CD4-positive, alpha-beta T cell treated with Interferon alpha-2 for 1 hour (primary cell): ENCODE results near the gene PLCB4.

Source experiments
- DNase-seq, 2 donors: peaks; one replicate each; pipeline ENCODE4 v3.0.0-alpha.2; 2020 to 2022

Gene PLCB4

DNA sequence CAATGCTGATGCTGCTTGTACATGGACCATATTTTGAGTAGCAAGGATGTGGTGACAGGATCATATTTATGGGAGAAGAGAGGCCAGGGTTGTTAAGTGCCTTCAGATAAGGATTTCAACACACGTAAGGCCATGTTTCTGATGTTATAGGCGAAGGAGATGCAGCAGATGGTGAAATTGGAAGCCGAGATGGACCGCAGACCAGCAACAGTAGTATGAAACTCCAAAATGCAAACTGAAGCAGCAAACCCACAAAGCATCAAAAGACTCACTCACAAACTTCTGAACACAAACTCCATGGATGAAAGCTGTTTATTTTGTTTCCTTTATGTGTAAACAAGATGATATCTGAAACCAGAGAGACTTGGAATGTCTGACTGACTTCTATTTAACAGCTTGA is 409.9 kb downstream of the PLCB4 start:
- no peak for DNase-seq

DNA sequence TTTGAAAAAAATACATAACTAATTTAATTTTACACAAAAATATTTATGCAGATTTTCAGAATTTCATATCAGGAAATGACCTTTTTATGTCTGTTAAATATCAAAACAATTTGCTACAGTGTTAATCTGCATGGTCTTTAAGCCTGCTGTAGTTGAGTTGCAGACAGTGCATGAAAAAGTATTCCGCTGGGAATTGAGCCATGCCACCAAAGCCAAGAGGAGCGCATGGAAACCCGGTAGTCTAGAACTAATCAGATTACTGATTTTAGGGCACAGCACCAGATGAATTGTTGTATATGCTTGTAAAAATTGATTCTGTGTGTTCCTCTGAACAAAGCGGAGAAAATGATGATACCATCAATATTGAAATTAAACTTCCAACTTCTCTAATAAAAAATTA is 411.2 kb downstream of the PLCB4 start:
- DNase-seq = no peak

- DNase-seq = no peak
Measured at GRCh38 chr20:9482180-9482579, 413.3 kb downstream of the PLCB4 start.

DNA sequence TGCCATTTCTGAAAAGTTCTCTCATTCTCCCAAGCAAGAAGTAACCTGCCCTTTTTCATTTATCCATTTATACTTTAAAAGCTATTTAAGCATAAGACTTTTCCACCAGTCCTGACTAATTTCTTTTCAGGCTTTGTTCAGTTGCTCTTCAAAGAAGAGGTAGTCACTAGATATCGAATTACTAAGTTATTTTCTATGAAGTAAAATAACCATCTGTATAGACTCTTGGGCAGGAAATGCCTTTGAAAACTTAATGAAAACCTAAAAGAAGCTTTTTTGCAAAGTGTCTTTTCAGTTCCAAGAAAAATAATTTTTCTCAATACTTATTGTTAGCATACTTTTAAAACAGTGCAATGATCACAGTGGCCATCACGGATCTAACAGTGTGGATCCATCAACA is 414.2 kb downstream of the PLCB4 start:
- DNase-seq = no peak

- DNase-seq = no peak
Measured at GRCh38 chr20:9485614-9486340, 416.9 kb downstream of the PLCB4 start.

DNA sequence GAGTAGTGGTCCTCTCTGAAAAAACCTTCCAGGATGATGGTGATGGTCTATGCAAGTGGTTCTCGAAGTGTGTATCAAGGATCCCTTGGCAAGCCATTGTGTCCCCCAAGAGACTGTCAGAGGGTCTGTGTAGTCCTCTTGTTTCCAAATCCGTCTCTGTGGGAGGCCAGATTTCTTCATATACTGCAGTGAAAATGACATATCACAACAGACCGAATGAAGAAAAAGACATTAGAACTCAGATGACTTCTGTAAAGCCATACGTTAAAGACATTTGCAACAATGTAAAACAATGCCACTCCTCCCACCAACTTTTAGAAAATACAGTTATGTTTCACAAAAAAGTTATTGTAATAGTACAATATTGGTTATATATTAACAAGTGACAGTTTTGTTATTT is 418.3 kb downstream of the PLCB4 start:
- DNase-seq = no peak

DNA sequence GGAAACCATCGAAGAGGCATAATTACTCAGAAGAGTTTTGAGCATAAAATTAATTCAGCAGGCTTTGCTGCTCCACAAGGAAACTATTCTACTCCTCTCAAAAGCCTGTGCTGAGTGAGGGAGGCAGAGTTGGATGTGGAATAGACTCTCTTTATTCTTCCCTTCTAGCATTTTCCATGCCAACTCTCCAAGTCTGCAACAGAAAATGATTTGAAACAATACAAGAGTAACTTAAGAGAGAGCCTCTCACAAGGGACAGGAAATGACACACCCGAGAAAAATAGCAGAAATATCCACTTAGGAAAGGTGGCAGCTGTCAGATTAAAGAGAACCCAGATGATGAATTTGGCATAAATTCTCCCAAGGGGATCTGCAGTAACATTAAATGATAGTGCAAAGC is 419.2 kb downstream of the PLCB4 start:
- DNase-seq = no peak

GRCh38 chr20:9490161-9490560 is 421.3 kb downstream of the PLCB4 start:
- DNase-seq = no peak

- DNase-seq = no peak
Measured at GRCh38 chr20:9490631-9491030, 421.7 kb downstream of the PLCB4 start.

DNA sequence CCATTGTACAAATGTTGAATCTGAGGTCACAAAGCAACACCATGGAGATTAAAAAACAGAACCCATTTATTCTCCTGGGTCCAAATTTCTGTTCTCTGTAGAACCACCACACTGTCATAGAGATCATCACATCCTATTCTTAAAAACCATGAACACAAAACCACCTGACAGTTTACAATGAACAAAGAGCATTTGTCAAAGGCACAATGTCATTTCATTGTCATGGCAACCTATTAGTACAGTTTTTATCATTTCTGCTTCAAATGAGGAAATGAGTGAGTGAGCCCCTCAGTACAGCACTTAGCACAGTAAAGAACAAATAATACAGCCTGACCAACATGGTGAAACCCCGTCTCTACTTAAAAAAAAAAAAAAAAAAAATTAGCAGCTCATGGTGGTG is 422.4 kb downstream of the PLCB4 start:
- no peak for DNase-seq

DNA sequence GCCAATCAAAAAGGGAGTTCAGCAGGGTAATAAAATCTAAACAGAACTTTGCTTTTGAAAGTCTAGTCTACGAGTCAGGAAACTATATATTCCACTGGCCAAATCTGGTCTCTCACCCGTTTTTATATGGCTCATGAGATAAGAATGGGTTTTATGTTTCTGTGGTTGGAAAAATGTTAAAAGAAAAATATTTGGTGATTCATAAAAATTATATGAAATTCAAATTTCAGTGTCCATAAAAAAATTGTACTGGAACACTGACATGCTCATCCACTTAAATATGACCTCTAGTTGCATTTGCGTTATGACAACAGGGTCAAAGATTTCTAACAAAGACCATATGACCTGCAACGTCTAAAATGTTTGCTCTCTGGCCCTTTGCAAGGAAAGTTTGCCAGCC is 423.2 kb downstream of the PLCB4 start:
- DNase-seq = no peak

- no peak for DNase-seq
Measured at GRCh38 chr20:9493803-9494202, 424.9 kb downstream of the PLCB4 start.

DNA sequence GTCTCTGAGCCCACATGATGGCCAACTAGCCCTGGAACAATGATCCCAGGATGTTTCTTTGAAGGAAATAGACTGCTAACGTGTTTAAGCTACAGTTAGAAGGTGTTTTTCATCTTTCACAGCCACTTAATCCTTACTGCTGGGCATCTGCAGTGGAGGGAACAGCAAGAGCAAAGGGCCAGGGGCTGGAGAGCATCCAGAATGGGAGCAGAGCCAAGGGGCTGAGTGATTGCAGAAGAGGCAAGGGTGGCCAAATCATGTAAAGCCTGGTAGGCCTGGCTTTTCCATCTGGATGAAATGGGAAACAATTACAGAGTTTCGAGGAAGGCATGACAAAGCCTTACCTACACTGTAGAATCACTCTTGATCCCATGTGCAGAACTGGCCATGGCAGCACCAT is 426.8 kb downstream of the PLCB4 start:
- DNase-seq = no peak

DNA sequence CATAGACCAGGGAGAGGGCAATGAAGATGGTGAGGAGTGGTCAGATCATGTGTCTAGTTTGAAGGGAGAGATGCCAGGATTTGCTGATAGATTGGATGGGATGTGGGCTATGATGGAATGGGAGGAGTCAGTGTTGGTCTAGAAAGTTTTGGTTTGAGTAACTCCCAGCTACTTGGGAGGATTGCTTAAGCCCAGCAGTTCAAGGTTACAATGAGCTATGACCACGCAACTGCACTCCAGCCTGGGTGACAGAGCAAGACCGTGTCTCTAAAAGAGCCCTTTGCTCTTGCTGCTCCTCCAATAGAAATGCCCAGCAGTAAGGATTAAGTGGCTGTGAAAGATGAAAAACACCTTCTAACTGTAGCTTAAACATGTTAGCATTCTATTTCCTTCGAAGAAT is 427.3 kb downstream of the PLCB4 start:
- DNase-seq = no peak

DNA sequence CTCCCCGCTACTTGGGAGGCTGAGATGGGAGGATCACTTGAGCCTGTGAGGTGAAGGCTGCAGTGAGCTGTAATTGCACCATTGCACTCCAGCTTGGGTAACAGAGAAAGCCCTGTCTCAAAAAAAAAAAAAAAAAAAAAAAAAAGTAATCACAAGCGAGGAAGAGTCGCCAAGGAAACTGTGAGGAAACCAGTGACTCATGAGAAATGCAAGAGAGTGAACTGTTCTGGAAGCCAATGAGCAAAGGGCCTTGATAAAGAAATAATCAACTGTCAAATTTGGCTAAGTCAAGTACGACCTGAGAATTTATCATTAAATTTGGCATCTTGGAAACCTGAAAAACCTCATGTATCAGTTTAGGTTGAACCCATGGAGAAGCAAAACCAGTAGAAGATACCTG is 429.4 kb downstream of the PLCB4 start:
- DNase-seq = no peak

GRCh38 chr20:9499126-9499899 is 430.4 kb downstream of the PLCB4 start:
- DNase-seq = no peak

- peak in 1 of 2 donors; percentile 18 for DNase-seq
Measured at GRCh38 chr20:9500121-9500520, 431.2 kb downstream of the PLCB4 start.

GRCh38 chr20:9501473-9501872 is 432.6 kb downstream of the PLCB4 start:
- DNase-seq = no peak

DNA sequence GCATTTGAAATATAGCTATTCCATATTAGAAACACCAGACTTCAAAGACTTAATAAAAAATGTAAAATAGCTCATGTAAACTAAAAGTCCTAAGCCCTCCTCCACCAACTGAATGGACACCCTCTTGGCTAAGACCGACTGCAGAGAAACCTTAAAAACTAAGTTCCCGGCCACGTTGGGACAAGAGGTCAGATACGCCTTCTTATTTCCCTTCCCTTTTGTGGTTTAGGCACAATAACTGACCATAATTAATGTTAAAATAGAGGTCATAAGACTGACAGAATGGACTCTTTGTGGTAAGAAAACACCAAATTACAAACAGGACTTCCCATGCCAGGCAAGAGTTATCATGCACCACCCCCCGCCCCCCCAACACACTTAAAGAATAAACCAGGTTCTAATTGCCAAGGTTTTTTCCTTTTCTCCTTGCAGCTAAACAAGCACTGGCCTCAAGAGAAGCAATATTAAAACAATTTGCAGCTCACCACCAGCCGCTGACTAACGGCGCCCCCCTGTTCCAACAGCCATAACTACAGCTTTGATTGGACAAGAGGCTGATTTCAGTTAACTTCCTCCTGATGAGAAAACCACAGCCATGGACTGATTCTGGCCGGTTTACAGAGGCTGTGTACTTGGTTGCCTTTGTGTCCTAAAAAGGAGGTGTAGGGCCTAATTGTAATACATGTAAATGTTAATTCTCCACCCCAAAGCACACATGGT is 434.8 kb downstream of the PLCB4 start:
- DNase-seq = peak in 1 of 2 donors; percentile 18

DNA sequence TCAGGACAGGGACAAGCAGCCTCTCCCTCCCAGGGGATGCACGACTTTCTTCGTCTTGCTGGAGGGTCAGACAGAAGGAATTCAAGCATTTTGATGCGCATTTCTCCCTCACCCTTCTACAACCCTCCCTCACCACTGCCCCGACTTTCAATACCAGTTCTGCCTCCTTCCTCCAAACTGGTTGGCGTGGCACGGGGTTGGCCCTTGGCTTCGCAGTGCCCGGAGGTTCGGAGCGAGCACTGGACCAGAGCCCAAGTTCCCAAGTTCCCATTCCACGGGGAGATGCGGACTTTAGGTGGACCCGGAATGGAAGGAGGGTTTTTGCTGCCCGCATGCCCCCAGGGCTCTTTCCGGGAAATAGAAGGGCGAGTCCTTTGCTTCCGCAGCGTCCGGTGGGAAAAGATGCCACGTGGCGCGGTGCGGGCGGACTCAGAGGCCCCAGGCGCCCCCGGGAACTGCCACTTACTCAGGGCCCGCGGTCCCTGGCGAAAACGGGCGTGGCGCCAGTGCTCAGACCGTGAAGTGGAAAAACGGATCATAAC is 437.5 kb downstream of the PLCB4 start:
- no peak for DNase-seq

GRCh38 chr20:9506964-9507369 is 438.1 kb downstream of the PLCB4 start:
- no peak for DNase-seq

- no peak for DNase-seq
Measured at GRCh38 chr20:9507544-9508239, 438.8 kb downstream of the PLCB4 start.

DNA sequence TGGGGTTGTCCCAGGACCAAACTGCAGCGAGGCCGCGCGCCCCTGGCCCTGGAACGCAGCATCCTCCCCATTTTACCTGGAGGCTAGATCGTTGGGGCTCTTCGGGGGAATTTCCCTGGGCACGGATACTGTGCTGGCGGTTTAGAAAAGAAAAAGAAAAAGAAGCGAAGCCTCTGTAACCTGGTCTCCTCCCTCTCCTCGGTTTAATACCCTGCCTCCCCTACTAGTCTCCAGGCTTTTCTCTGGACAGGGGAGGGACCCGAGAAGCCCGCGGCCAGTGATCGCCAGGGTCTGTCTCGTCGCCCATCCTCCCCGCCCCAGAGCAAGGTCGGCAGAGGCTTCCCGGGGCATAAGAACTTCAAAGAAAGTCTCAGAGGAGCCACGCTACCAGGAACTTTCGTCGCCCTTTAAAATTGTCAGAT is 439.4 kb downstream of the PLCB4 start:
- no peak for DNase-seq
